NAMALWA (cell line): ENCODE results near the gene CPOX.

Source experiments
- DNase-seq: peaks from one replicate; pipeline ENCODE4 v3.0.0-alpha.2; 2015; ENCODE audit warnings: low spot score

The CPOX gene

DNA sequence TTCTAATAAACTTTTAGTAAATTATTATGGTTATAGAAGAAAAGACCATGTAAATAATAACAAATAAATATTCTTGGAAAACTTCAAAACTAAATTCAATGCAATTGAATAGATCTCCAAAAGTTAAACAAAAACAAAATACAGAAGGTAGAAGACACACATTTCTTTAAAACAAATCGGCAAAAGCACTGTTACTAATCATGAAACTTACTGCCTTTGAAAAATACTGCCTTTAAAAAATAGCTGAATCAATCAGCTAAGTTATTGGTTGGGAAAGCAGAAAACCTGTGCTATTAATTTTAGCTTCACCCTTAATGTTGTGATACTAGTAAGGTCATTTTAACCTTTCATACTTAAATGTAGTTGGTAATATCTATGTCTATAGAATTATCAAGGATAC is 58.7 kb downstream of the CPOX start:
- DNase-seq: no peak

DNA sequence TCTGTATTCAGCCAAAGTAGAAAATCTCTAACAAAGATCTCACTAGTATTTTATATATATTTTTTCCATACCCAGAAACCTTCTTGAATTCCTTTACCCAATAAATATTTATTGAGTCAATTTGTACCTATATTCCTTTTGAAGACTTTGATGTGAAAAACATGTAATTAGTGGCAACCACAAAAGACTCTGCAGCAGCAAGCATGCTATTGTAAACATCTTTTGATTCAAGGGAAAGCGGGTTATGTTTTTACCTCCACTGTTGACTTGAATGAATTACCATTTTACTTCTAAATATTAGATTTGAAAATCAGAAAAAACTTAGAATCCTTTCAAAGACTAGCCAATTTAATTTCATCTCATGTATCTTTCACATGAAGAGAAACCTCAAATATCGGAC is 59.2 kb downstream of the CPOX start:
- DNase-seq: no peak

DNA sequence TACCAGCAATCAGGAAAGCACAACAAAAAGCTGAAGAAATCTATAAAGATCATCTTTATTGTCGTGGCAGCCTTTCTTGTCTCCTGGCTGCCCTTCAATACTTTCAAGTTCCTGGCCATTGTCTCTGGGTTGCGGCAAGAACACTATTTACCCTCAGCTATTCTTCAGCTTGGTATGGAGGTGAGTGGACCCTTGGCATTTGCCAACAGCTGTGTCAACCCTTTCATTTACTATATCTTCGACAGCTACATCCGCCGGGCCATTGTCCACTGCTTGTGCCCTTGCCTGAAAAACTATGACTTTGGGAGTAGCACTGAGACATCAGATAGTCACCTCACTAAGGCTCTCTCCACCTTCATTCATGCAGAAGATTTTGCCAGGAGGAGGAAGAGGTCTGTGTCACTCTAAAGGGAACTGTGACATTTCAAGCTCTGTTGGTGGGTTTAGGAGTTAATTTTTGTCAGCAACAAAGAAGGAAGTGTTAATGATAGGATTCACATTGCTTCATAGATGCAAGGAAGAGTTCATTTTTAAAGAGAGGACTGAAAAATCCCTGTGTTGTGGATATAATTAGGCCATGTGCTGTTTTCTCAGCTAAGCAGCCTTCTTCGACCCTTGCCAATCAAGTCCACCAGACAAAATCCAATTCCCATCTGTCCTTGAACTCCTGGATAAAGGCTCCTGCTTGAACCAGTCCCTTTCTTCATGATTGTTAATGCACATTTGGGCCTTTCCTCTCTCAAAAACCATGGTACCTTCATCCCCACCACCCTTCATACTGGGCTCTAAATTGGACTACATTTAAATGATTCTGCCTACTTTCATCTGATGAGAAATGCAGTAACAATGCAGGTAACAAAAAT is 60.5 kb downstream of the CPOX start:
- DNase-seq: no peak

DNA sequence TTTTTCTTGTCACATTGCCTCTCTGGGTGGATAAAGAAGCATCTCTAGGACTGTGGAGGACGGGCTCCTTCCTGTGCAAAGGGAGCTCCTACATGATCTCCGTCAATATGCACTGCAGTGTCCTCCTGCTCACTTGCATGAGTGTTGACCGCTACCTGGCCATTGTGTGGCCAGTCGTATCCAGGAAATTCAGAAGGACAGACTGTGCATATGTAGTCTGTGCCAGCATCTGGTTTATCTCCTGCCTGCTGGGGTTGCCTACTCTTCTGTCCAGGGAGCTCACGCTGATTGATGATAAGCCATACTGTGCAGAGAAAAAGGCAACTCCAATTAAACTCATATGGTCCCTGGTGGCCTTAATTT is 61.2 kb downstream of the CPOX start:
- DNase-seq: no peak

DNA sequence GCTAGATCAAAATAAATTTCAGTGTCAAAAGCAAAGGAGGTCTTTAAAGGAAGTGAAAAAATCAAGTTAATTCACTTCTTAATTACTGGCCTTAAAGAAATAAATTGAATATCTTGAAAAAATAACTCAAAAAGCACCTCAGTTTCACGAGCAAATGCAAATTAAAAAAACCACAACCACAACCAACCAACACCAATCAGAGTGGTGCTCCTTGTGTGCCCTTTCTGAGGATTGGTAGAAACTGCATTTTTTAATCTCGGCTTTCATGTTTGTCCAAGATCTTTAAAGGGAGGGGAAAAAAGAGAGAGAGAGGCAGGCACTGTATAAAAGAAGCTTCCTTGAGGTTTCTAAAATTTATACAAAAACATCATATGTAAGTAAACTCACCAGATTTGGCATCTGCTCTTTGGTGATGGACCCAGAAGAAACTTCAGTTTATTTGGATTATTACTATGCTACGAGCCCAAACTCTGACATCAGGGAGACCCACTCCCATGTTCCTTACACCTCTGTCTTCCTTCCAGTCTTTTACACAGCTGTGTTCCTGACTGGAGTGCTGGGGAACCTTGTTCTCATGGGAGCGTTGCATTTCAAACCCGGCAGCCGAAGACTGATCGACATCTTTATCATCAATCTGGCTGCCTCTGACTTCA is 61.7 kb downstream of the CPOX start, which contains the start of gene GPR15:
TSS of gene GPR15 (plus strand) at position 357 of the 653 bp plus-strand sequence. CDS start at position 413, 56 bp downstream.
- DNase-seq: no peak

DNA sequence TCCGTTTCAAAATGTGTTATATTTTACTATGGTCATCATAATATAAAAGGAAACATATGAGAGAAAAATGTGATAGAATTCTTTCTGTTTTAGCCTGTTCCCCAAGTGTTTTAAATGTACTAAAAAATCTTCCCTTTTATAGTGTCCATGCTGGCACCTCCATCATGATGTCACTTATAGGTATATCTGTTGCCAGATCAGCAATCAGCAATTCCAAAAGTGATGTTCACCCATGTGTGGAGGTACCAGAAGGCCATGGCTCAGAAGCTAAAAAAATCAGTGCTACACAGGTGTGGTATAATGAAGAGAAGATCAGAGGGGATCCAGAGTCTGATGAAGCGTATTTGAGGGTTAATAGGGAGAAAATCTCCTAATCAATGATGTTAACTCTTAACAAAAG is 62.7 kb downstream of the CPOX start:
- no peak for DNase-seq

DNA sequence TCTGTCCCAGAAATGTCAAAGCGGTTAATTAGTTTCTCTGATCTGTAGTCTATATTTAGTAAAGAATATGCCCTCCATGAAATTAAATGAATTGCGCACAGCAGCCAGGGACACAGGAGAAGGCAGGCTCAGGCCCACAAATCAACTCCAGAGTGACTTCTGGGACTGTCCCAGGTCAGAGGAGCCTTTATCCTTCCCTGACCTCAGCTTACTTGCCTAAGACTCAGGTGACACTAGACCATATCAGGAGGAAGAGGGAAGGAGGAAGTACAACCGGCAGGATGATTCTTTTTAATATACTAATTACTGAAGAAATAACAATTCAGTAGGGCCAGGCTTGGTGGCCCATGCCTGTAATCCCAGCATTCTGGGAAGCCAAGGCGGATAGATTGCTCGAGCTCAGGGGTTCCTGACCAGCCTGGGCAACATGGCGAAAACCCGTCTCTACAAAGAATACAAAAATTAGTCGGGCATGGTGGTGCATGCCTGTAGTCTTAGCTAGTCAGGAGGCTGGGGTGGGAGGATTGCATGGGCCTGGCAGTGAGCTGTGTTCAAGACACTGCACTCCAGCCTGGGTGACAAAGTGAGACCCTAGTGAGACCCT is 63.5 kb downstream of the CPOX start:
- DNase-seq: no peak
